Peyer's patch (tissue), 4 donors: Measurements from ENCODE around the gene SIGLEC5. TPM values are rescaled to one million over a fixed set of nuclear protein-coding genes. Genes with fewer than 3 reads are reported as not detected.

Experiments used
- DNase-seq, 3 donors: peaks; one replicate each; pipeline ENCODE4 v3.0.0-alpha.2; 2017 to 2019
- H3K27ac ChIP-seq, 4 donors: fragments of 200-600 bp; sonication (generic); one replicate each; pipeline ENCODE4 v1.5.1; 2016 to 2019
- H3K27me3 ChIP-seq, 2 donors: fragments of 200-600 bp; sonication (generic); one replicate each; pipeline ENCODE4 v1.5.1; 2019
- H3K36me3 ChIP-seq, 3 donors: fragments of 200-600 bp; sonication (generic); one replicate each; pipeline ENCODE4 v1.5.1; 2016 to 2019
- H3K4me1 ChIP-seq, 4 donors: fragments of 200-600 bp; sonication (generic); one replicate each; pipeline ENCODE4 v1.5.1; 2016 to 2019
- H3K4me3 ChIP-seq, 4 donors: fragments of 200-600 bp; sonication (generic); 1 replicate in 3 of 4; 2 replicates in 1 of 4; pipeline ENCODE4 v1.5.1; 2016 to 2019; ENCODE audit warnings: mild to moderate bottlenecking in 1 of 4
- H3K9me3 ChIP-seq, 4 donors: fragments of 200-600 bp; sonication (generic); one replicate each; pipeline ENCODE4 v1.5.1; 2016 to 2019; ENCODE audit warnings: mild to moderate bottlenecking in 1 of 4
- POLR2A ChIP-seq, 2 donors: fragments of 450-650 bp; IDR thresholded peaks; one replicate each; pipeline ENCODE4 v1.5.1; 2017; ENCODE audit warnings: antibody characterized with exemption in 2 of 2, mild to moderate bottlenecking in 2 of 2, moderate library complexity in 2 of 2
- total RNA-seq, 4 donors: library from RNA; depleted of rRNA; stranded (reverse); fragments of >200 nt; gene quantifications; one replicate each; pipeline ENCODE4 v1.1.0, GENCODE V29; 2016
- TF ChIP-seq, protein P1 (sequence below), 6 experiments: fragments of 450-650 bp in 4 of 6; fragments of 200-600 bp in 2 of 6; sonication (generic) in 1 of 6; IDR thresholded peaks; one replicate each; pipeline ENCODE4 v1.5.1; 2017 to 2019; ENCODE audit warnings: antibody characterized with exemption in 6 of 6, mild to moderate bottlenecking in 3 of 6, moderate library complexity in 1 of 6

SIGLEC5 gene
- total RNA-seq, 4 donors from 2014 or later, result 0.57 to 9.1 TPM; not detected in 2

DNA sequence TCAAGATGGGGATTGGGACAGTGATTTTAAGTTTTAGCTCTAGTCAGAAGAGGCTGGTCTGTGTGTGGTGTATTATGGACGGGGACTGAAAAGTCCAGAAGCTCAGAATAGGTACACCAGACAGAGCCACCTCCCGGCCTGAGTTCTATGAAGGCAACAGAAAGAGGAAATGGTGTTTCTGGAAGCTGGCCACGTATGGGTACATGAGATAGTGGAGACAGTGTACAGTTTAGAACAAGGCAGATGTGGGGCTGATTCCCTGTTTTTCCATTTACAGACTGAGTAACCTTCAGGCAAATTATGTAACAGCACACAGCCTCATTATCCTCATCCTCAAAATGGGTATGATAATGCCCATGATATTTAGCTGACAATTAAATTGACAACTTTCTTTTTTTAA is 57.8 kb downstream of the SIGLEC5 start:
- no peaks in the 10 kb centered on the region for H3K9me3 ChIP-seq
- peaks cover 0 to 17% (median 2%) of the 10 kb centered on the region in 4 donors for H3K4me1 ChIP-seq
- DNase-seq, result peak in 1 of 3 donors; percentile 54
- peaks cover 0 to 13% (median 0%) of the 10 kb centered on the region in 3 donors for H3K36me3 ChIP-seq
- H3K4me3 ChIP-seq, result peak overlapping the region in 3 of 4 donors; percentile 56 to 75 (median 70)
- H3K27me3 ChIP-seq, result no peaks in the 10 kb centered on the region
- TF ChIP-seq, protein P1, sequence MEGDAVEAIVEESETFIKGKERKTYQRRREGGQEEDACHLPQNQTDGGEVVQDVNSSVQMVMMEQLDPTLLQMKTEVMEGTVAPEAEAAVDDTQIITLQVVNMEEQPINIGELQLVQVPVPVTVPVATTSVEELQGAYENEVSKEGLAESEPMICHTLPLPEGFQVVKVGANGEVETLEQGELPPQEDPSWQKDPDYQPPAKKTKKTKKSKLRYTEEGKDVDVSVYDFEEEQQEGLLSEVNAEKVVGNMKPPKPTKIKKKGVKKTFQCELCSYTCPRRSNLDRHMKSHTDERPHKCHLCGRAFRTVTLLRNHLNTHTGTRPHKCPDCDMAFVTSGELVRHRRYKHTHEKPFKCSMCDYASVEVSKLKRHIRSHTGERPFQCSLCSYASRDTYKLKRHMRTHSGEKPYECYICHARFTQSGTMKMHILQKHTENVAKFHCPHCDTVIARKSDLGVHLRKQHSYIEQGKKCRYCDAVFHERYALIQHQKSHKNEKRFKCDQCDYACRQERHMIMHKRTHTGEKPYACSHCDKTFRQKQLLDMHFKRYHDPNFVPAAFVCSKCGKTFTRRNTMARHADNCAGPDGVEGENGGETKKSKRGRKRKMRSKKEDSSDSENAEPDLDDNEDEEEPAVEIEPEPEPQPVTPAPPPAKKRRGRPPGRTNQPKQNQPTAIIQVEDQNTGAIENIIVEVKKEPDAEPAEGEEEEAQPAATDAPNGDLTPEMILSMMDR (IDR thresholded peaks at IDR 0.05), result no peak
- no peak for TF ChIP-seq POLR2A (IDR thresholded peaks at IDR 0.05)
- no peak overlapping the region for H3K27ac ChIP-seq

DNA sequence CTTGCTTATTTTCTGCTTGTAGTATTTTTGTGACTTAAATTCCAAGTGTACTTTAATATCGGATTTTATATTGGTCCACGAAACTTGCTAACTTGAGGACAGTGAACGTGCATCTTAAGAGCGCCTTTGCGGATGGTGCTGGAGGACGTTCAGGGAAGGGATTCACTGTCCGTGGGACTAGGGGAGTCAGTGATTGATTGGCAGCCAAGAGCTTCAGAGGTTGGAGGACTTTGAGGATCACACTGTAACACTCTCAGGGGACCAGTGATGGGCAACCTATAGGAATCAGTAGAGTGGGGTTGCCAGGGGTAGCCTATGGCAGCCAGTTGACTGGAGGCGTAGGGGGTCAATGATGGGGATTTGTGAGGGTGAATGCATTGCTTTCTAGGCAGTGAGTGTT is 58.6 kb downstream of the SIGLEC5 start:
- Histone ChIP-seq H3K27ac (peak overlapping the region in 3 of 4 donors; percentile 10 to 62 (median 52)), H3K36me3 (peaks cover 0 to 13% (median 0%) of the 10 kb centered on the region in 3 donors), H3K4me3 (peak overlapping the region; percentile 56 to 75 (median 66)), H3K9me3 (no peaks in the 10 kb centered on the region), H3K4me1 (peaks cover 0 to 17% (median 2%) of the 10 kb centered on the region in 4 donors), H3K27me3 (no peaks in the 10 kb centered on the region)
- no peak for DNase-seq
- TF ChIP-seq, protein P1 (IDR thresholded peaks at IDR 0.05), result no peak
- TF ChIP-seq POLR2A (IDR thresholded peaks at IDR 0.05), result no peak

DNA sequence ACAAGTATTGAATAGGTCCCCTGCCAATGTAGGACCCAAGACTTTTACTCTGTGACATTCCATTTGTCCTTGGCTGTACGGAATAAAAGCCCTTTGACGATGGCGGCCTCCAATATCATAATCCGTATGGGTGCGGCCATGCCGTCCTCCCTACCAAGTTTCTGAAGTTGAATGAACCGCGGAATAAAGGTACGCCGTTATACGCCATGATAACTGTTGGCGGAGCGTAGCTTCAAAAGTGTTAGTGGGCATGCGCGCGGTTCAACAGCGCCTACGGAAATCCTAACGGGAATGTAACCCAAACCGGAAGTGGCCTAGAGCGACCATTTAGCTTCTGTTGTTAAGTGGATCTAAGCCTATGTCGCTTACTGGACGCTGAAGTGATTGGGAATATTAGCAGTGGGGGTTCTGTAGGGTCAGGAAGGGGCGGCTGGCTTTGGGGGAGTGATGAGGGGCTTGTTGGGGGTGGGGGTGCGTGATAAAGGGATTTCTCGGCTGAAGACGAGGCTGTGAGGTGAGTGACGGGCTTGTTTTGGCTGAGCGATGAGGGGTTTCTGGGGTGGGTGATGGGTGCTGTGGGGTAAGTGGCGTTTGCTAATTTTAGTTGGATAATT is 59.1 kb downstream of the SIGLEC5 start, which contains the start of gene ZNF175:
ZNF175 (plus strand) TSS at position 322 of the 614 bp plus-strand sequence. CDS start 2,047 bp downstream, outside the sequence.
- peak in 1 of 2 donors; percentile 8 for TF ChIP-seq POLR2A (IDR thresholded peaks at IDR 0.05)
- TF ChIP-seq, protein P1 (IDR thresholded peaks at IDR 0.05), result no peak
- Histone ChIP-seq H3K9me3 (no peaks in the 10 kb centered on the region), H3K27me3 (no peaks in the 10 kb centered on the region), H3K4me3 (peak within 1 kb of the TSS; percentile 56 to 75 (median 66)), H3K36me3 (peaks cover 0 to 13% (median 0%) of the 10 kb centered on the region in 3 donors), H3K27ac (peak within 1 kb of the TSS; percentile 10 to 62 (median 52)), H3K4me1 (peaks cover 0 to 17% (median 2%) of the 10 kb centered on the region in 4 donors)
- peak; percentile 81 to 97 (median 89) for DNase-seq

DNA sequence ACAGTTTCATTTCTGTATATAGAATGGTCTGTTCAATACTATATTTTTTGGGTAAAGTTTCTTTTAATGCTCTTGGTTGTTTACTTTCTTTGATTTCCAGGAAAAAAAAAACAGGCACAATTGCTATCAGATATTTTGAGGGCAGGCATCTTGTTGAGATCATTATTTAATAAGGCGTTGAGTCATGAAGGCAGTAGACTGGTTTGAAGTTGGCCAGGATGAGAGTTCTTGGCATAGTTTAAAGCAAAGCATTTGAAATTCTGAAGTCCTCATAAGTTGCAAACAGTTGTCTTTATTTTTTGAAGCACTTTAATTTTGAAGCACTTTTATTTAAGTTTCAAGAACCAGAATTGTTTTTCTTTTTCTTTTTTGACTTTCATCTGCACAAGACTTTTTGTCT is 61.7 kb downstream of the SIGLEC5 start:
- TF ChIP-seq POLR2A (IDR thresholded peaks at IDR 0.05), result no peak
- TF ChIP-seq, protein P1 (IDR thresholded peaks at IDR 0.05), result no peak
- Histone ChIP-seq H3K9me3 (no peaks in the 10 kb centered on the region), H3K36me3 (peaks cover 0 to 6% (median 0%) of the 10 kb centered on the region in 3 donors), H3K27ac (no peak overlapping the region), H3K4me1 (peaks cover 0 to 17% (median 9%) of the 10 kb centered on the region in 4 donors), H3K4me3 (no peak overlapping the region), H3K27me3 (no peaks in the 10 kb centered on the region)
- DNase-seq, result no peak

DNA sequence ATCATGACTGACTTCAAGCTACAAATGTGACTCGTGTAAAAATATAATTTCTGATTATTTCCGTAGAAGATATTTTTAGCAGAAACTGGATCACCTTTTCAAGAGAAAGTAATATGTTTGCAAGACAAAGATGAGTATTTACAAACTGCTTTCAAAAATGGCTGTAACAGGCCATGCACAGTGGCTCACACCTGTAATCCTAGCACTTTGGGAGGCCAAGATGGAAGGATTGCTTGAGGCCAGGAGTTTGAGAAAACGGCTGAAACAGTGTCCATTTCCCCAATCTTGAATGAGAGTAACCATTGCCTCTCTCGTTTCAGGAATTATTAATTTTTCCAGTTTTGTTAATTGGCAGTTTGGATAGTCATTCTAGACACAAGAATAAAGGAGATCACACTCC is 62.6 kb downstream of the SIGLEC5 start:
- no peak for DNase-seq
- Histone ChIP-seq H3K27me3 (no peaks in the 10 kb centered on the region), H3K4me1 (peaks cover 0 to 10% (median 9%) of the 10 kb centered on the region in 4 donors), H3K9me3 (no peaks in the 10 kb centered on the region), H3K36me3 (no peaks in the 10 kb centered on the region), H3K27ac (no peak overlapping the region), H3K4me3 (no peak overlapping the region)
- TF ChIP-seq, protein P1 (IDR thresholded peaks at IDR 0.05), result no peak
- no peak for TF ChIP-seq POLR2A (IDR thresholded peaks at IDR 0.05)
